Esophagus squamous epithelium (tissue), 5 donors: ENCODE measurements around the gene SPANXN2. TPM values are rescaled to one million over a fixed set of nuclear protein-coding genes. Genes with fewer than 3 reads are reported as not detected.
A peak's percentile ranks its signal among the peaks of the same experiment; 100 is the strongest.

Source experiments
- DNase-seq: peaks from one replicate; lab custom pipeline; 2025; lab: John Stamatoyannopoulos, UW
- H3K27ac ChIP-seq, 4 donors: fragments of 200-600 bp; sonication (generic); one replicate each; pipeline ENCODE4 v1.5.1; 2016 to 2019; ENCODE audit warnings: mild to moderate bottlenecking in 1 of 4
- H3K27me3 ChIP-seq, 4 donors: fragments of 200-600 bp; sonication (generic); 1 replicate in 3 of 4; 2 replicates in 1 of 4; pipeline versions ENCODE4 v1.5.1 to v1.6.0; 2017 to 2021; ENCODE audit warnings: antibody characterized with exemption in 1 of 4
- H3K36me3 ChIP-seq, 3 donors: fragments of 200-600 bp; sonication (generic); one replicate each; pipeline ENCODE4 v1.5.1; 2016 to 2019
- H3K4me1 ChIP-seq, 3 donors: fragments of 200-600 bp; sonication (generic); one replicate each; pipeline ENCODE4 v1.5.1; 2017 to 2019
- H3K4me3 ChIP-seq, 4 donors: fragments of 200-600 bp; sonication (generic); 1 replicate in 3 of 4; 2 replicates in 1 of 4; pipeline ENCODE4 v1.5.1; 2016 to 2019; ENCODE audit warnings: mild to moderate bottlenecking in 2 of 4, moderate library complexity in 1 of 4
- H3K9me3 ChIP-seq, 3 donors: fragments of 200-600 bp; sonication (generic); one replicate each; pipeline ENCODE4 v1.5.1; 2016 to 2019
- CTCF ChIP-seq, 6 experiments: fragments of 450-650 bp in 4 of 6; fragments of 200-600 bp in 2 of 6; sonication (generic) in 2 of 6; IDR thresholded peaks; one replicate each; pipeline ENCODE4 v1.5.1; 2016 to 2019; ENCODE audit warnings: antibody characterized with exemption in 6 of 6, mild to moderate bottlenecking in 4 of 6, moderate library complexity in 4 of 6
- POLR2A ChIP-seq, 4 donors: fragments of 450-650 bp; IDR thresholded peaks; one replicate each; pipeline ENCODE4 v1.6.1; 2017; ENCODE audit warnings: antibody characterized with exemption in 4 of 4, mild to moderate bottlenecking in 4 of 4, moderate library complexity in 3 of 4
- WGBS, 2 donors: methylation state at CpG; one replicate each; pipeline ENCODE4 v1.1.5; 2018; 5-methylcytosine and 5-hydroxymethylcytosine counted together
- intact Hi-C: fragments of 100-400 bp; cut with DNase I; formaldehyde crosslinking; loops from one replicate; pipeline ENCODE4 v1.15.0; 2022
- total RNA-seq, 4 donors: library from RNA; depleted of rRNA; stranded (reverse); fragments of >200 nt; gene quantifications; one replicate each; pipeline ENCODE4 v1.1.0, GENCODE V29; 2016
- donor health status: DM: yes; HTN: yes; CAD: no.

SPANXN2 gene
- total RNA-seq, 4 donors from 2014 or later = not detected

- H3K36me3 ChIP-seq = no peaks in the 10 kb centered on the region
- WGBS, 2 donors = 4 to 23% methylated on average over 4 to 5 of the region's 5 CpGs
- intact Hi-C loops = no loop called here
- DNase-seq = no peak
- H3K4me1 ChIP-seq = no peaks in the 10 kb centered on the region
- H3K4me3 ChIP-seq = no peak overlapping the region
- no peak overlapping the region for H3K27ac ChIP-seq
- H3K9me3 ChIP-seq = no peaks in the 10 kb centered on the region
- H3K27me3 ChIP-seq = no peaks in the 10 kb centered on the region
- peak in 1 of 6 experiments; percentile 13 for TF ChIP-seq CTCF (IDR thresholded peaks at IDR 0.05)
- TF ChIP-seq POLR2A (IDR thresholded peaks at IDR 0.05) = no peak
Measured at GRCh38 chrX:143669395-143669794, 51.2 kb downstream of the SPANXN2 start.

GRCh38 chrX:143664302-143664701 lies 56.2 kb downstream of the SPANXN2 start:
- Histone ChIP-seq H3K36me3 (no peaks in the 10 kb centered on the region), H3K27me3 (no peaks in the 10 kb centered on the region), H3K9me3 (no peaks in the 10 kb centered on the region), H3K27ac (no peak overlapping the region), H3K4me3 (no peak overlapping the region), H3K4me1 (no peaks in the 10 kb centered on the region)
- 23 to 35% methylated on average over 5 of the region's 5 CpGs for WGBS, 2 donors
- intact Hi-C loops = no loop called here
- TF ChIP-seq CTCF (IDR thresholded peaks at IDR 0.05) = peak in 5 of 6 experiments; percentile 15 to 46 (median 31)
- TF ChIP-seq POLR2A (IDR thresholded peaks at IDR 0.05) = no peak
- no peak for DNase-seq

- Histone ChIP-seq H3K27me3 (no peaks in the 10 kb centered on the region), H3K36me3 (no peaks in the 10 kb centered on the region), H3K9me3 (no peaks in the 10 kb centered on the region), H3K27ac (no peak overlapping the region), H3K4me1 (no peaks in the 10 kb centered on the region), H3K4me3 (no peak overlapping the region)
- WGBS, 2 donors = 51 to 63% methylated on average over 5 of the region's 5 CpGs
- DNase-seq = no peak
- TF ChIP-seq POLR2A (IDR thresholded peaks at IDR 0.05) (no peak), CTCF (IDR thresholded peaks at IDR 0.05) (no peak)
- intact Hi-C loops = no loop called here
Measured at GRCh38 chrX:143663755-143664154, 56.8 kb downstream of the SPANXN2 start.

Other genes starting within 250 kb of the SPANXN2 start
- not detected for gene SPANXN3, start 203.3 kb downstream of the SPANXN2 start, total RNA-seq
- 1 to 10 TPM in 2 of 4 donors, under 1 TPM in 2; 0.40 to 2.8 (median 0.97) TPM for gene SLITRK4, start 84.7 kb downstream of the SPANXN2 start, total RNA-seq
- gene UBE2NL, start 163.3 kb upstream of the SPANXN2 start, total RNA-seq = not detected